PC-3 (cell line): ENCODE measurements around the gene BCL11A.

Experiments
- CTCF ChIP-seq: fragments of 300-600 bp; sonication (generic); conservative IDR thresholded peaks from 2 replicates; pipeline ENCODE4 v1.5.1; 2017; ENCODE audit warnings: antibody characterized with exemption, low read depth, mild to moderate bottlenecking, low read length
- EZH2phosphoT487 ChIP-seq: fragments of 300-600 bp; sonication (generic); IDR thresholded peaks from 2 replicates; pipeline ENCODE4 v1.6.1; 2018; ENCODE audit warnings: mild to moderate bottlenecking, antibody characterized with exemption, low read length, borderline replicate concordance

GRCh38 chr2:60496956-60497355 lies 56.5 kb downstream of the BCL11A start:
- TF ChIP-seq CTCF, result no peak
- TF ChIP-seq EZH2phosphoT487, result no peak
